C4-2B (cell line): ENCODE measurements around the gene PPT2.

Source experiments
- CTCF ChIP-seq: fragments of 450-650 bp; conservative IDR thresholded peaks from 2 replicates; pipeline ENCODE4 v1.5.1; 2017; ENCODE audit warnings: mild to moderate bottlenecking
- ZFX ChIP-seq: fragments of 450-650 bp; IDR thresholded peaks from 2 replicates; pipeline ENCODE4 v1.6.1; 2017

GRCh38 chr6:32148289-32149091 lies 5.5 kb upstream of the PPT2 start:
- no peak; the same call in 1 of the 2 replicates for TF ChIP-seq CTCF
- TF ChIP-seq ZFX: no peak
